Activated CD8-positive, alpha-beta memory T cell treated with anti-CD3 and anti-CD28 coated beads, Interleukin-2, amount 50 U/mL, for 48 hours (primary cell): ENCODE results near the gene PAGR1.
"Not testable (repeated sequence)": the region's sequence is repeated elsewhere in the genome, so short reads cannot be mapped to it uniquely, and the experiment has no call there.

ENCODE experiments used
- DNase-seq: peaks from one replicate; pipeline ENCODE4 v3.0.0-alpha.2; 2020

PAGR1 gene

DNA sequence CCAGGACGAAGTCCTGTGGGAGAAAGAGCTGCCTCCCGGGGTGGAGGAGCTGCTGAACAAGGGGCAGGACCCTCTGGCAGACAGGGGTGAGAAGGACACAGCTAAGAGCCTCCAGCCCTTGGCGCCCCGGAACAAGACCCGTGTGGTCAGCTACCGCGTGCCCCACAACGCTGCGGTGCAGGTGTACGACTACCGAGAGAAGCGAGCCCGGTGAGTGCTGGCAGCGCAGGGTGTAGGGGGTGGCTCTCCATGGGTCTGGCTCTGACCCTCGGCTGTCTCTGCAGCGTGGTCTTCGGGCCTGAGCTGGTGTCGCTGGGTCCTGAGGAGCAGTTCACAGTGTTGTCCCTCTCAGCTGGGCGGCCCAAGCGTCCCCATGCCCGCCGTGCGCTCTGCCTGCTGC is 25.7 kb downstream of the PAGR1 start:
- no peak for DNase-seq

DNA sequence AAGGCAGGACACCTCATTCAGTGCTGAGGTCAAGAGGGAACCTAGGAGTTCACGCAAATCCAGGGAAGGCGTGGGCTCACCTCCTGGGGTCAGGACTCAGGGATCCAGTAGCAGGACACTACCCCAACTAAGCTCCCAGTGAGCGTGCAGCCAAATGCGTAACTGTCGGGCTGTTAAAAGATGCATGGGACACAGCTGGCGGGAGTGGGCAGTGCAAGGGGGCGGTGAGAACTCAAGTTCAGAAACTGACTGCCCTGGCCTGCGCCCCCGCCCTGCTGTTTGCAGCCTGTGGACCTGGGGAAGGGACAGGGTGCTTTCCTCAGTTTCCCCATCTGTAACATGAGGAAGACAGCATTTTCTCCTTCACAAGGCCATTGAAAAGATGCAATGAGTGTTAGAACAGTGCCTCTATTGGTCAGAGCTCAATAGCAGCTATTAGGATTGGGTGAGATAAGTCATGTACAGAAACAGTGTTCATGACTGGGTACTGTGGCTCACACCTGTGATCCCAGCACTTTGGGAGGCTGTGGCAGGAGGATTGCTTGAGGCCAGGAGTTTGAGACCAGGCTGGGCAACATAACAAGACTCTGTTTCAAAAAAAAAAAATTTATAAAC is 26.9 kb downstream of the PAGR1 start:
- DNase-seq = no peak

DNA sequence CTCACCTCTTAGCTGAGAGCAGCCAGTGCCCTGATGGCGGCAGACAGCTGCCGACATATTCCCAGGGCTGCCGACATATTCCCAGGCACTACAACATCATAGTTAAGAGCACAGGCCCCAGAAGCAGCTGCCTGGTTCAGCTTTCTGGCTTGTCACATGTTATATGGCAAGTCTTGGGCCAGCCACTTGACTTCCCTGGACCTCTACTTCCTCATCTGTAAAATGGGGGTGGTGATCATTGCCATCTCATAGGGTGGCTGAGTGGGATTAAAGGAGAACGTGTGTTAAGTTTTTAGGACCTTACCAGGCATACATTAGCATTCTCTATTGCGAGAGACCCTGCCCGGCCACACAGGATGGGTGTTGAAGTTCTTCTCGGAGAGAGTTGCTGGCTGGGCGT is 28.0 kb downstream of the PAGR1 start:
- no peak for DNase-seq

DNA sequence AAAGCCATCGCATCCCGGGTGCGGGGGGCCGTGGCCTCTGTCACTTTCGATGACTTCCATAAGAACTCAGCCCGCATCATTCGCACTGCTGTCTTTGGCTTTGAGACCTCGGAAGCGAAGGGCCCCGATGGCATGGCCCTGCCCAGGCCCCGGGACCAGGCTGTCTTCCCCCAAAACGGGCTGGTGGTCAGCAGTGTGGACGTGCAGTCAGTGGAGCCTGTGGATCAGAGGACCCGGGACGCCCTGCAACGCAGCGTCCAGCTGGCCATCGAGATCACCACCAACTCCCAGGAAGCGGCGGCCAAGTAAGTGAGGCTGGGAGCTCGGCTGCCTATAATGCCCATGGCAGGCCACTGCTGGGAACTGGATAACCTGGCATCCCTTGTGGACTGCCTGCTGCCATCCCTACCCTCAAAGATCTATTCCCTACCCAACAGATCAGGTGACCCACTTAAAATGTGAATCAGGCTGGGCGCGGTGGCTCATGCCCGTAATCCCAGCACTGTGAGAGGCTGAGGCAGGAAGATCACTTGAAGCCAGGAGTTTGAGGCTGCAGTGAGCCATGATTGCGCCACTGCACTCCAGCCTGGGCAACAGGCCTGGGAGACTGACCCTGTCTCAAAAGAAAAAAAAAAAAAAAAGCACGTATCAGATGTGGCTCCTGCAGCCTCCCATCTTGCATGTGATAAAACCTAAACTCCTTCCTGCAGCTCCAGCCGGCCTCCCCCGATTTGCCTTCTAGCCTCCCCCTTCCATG is 28.8 kb downstream of the PAGR1 start:
- no peak for DNase-seq

DNA sequence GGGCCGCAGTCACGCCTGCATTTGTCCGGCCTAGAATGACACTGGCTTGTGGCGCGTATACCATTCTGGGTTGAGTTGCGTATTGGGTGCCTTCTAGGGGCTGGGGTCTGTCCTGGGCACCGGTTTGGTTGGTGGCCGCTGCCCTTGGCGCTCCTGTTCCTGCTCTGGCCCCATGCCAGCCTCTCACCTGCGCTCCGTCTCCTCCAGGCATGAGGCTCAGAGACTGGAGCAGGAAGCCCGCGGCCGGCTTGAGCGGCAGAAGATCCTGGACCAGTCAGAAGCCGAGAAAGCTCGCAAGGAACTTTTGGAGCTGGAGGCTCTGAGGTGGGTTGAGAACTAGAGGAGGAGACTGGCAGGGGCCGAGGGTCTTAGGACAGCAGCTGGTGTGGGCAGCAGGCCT is 29.7 kb downstream of the PAGR1 start:
- no peak for DNase-seq

DNA sequence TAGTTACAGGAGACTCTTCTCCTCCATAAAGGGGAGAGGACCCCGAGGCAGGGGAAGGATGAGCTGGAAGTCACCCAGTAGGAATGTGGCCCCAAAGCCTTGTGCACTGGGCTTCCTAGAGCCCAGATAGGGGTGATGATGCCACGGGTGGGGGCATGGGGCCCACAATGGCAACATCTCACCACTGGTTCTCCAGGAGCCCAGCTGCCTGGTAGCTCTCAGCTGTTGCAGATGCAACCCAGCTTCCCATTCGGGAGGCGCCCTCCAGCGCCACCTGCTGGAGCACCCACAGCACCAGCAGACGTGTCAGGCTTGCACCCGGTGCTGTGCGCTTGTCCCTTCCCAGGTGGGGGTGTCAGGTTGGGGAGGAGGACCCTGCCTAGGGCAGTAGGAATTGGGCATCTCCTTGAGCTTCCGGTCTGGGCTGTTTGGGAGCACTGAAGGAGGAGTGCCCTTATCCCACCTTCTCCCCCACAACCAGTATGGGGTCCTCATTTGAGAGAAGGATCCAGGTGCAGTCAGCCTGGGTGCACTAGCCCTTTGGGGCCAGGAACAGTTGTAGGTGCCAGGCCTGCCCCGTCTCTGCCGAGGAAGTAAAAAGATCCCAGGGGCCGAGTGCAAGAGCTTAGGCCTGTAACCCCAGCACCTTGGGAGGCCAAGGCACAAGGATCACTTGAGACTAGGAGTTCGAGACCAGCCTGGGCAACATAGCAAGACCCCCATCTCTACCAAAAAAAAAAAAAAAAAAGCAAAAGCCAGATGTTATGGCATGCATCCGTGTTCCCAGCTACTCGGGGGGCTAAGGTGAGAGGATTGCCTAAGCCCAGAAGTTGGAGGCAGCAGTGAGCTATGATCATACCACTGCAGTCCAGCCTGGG is 32.7 kb downstream of the PAGR1 start:
- peak; percentile 94 for DNase-seq

DNA sequence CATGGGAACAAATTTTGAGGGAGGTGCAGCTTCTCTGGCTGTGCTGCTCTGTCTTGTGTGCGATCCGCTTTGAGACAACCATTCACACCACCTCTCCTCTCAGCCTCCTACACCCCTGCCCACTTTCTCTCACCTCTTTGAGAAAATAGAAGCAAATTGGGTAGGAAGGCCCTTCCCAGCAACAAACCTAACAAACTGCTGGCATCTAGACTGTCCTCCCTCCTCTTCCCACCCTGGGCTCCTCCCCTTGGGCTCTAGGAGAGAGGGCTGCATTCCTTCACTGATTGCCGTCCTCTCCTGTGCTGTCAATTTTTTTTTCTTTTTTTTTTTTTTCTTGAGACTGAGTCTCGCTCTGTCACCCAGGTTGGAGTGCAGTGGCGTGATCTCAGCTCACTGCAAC is 33.6 kb downstream of the PAGR1 start:
- no peak for DNase-seq

DNA sequence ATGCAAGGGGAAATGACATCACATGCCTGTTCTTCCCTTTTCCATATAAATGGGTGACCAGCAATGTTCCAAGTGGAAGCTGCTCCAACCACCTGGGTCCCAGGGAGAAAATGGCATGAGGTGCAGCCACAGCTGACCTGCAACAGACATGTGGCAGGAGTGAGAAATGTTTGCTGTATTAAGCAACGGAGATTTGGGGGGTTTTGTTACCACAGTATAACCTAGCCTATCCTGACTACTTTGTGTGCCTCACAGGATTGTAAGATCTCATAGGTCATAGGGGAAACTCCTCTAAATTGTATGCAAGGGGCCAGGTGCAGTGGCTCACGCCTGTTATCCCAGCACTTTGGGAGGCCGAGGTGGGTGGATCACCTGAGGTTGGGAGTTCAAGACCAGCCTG is 35.0 kb downstream of the PAGR1 start:
- DNase-seq = no peak

DNA sequence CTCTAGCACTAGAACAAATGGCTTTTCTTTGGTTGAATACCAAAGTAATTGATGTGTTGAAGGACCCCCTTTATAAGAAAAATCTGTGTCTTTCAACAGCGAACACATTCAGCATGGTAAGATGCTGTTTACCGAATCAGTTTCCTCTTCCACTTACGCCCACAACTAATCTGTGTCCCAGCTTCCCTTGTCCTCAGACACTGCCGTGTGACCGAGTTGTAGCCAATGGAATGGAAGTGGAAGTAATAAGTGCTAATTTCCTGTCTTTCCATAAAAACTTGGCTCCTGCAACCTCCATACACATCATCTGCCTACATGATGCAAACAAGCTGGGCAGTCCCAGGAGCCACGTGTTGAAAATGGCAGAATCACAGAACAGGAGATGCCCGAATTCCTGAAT is 36.7 kb downstream of the PAGR1 start:
- DNase-seq = no peak

DNA sequence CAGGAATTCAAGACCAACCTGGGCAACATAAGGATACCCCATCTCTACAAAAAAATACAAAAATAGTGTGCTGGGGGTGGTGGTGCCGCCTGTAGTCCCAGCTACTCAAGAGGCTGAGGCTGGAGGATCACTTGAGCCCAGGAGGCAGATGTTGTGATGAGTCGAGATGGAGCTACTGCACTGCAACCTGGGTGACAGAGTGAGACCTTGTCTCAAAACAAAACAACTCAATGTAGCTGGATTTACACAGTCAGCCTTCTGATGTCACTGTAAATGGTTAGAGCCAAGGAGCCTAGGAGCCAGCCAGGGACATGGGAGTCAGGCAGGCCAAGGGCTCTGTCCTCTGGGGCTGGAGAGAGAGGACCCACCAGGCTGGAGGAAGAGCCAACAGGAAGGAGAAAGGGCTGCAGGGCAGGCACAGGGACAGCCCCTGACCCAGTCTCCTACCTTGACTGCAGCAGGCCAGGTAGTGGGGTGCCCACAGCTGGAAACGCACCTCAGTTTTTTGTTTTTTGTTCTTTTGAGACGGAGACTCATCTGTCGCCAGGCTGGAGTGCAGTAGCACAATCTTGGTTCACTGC is 38.7 kb downstream of the PAGR1 start:
- no peak for DNase-seq

DNA sequence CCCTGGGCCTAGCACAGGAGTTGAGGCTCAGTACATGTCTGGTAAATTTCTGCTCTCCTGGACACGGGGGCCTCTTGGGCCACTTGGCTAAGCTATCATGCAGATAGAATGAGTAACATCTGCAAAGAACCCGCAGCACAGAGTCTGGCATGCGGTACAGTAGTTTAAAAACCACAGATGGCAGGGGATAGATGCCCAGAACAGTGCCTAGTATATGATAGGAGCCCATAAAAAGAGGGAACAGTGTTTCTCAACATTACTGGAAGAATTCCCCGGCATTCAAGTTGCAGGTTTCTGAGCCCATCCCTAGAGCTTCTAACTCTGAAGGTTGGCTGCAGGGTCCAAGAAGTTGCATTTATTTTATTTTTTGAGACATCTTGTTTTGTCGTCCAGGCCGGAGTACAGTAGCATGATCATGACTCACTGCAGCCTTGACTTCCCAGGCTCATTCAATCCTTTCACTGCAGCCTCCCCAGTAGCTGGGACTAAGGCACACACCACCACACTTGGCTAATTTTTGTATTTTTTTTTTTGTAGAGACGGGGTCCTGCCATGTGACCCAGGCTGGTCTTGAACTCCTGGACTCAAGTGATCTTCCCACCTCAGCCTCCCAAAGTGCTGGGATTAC is 41.3 kb downstream of the PAGR1 start:
- no peak for DNase-seq

DNA sequence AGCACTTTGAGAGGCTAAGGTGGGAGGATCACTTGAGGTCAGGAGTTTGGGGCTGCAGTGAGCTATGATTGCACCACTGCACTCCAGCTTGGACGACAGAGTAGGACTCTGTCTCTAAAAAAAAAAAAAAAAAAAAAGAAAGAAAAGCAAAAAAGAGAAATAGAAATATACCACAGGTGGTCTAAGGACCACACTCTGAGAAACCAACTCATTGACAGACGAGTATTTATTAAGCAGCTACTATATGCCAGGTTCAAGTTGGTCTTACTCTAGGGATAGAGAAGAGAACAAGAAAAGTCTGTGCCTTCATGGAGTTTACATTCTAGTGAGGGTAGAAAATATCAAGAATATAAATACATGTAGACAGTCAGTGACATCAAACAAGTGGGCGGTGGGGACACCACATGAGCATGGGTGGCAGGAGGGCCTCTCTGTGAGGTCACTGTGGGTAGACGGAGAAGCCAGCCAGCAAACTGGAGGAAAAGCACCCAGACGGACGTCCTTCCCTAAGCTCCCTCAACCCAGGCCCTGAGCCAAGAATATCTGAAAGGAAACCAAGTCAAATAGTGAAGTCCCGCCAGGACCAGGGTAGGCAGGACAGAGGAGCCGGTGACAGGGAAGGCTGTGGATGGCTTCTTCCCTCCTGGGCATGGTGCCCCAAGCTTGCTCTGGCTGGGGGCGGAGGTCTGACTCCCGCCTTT is 42.3 kb downstream of the PAGR1 start:
- no peak for DNase-seq

DNA sequence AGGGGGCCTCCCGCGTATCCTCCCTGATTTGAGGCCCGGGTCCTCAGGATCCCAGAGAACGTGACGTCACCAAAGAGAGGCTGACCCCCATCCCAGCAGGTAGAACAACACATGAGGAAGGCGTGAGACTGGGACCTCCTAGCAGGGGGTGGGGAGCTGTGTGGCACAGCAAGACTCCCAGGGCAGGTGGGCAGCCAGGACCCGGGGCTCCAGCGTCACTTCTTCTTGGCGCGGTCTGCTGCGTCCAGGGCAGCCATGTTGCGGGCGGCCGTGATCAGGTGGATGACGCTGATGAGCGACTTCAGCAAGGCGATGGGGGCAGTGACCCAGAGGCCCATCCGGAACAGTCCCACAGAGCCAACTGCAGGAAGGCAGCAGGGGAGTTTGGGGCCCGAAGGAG is 43.0 kb downstream of the PAGR1 start:
- DNase-seq = no peak

DNA sequence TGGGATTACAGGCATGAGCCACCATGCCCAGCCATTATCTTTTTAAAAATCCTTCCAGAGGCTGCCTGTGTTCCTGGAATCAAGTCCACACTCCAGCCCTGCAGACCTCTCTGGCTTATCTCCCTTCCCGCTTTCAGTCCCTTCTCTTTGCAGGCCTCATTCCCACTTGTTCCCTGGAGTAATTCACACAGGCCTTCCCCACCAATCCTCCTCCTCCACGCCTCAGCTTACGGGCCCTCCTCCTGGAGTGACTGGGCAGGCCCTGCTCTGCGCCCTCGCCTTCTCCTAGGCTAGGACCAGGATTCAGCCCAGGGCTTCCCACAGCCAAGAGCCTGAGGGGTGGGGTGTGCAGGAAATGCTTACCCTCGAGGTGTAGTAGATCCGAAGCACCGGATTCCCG is 44.3 kb downstream of the PAGR1 start:
- no peak for DNase-seq

DNA sequence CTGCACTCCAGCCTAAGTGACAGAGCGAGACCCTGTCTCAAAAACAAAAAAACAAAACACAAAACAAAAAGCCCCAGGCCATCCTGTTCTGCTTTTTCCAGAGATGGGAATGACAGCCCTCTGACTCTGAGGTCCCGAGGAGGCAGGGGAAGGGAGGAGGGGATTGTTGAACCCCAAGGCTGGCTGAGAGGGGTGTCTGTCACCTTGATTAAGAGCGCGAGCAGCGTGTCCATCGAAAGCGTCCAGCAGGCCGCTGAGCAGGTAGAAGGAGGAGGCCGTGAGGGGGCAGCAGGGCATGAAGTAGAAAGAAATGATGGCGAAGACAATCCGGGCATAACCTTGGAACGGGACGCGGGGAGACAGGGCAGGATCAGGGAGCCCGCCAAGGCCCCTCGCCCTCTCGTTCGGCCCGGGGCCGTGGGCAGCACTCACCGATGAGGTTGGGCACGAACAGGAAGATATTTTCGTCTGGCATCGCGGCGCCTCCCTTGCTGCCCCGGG is 46.5 kb downstream of the PAGR1 start:
- DNase-seq = no peak

DNA sequence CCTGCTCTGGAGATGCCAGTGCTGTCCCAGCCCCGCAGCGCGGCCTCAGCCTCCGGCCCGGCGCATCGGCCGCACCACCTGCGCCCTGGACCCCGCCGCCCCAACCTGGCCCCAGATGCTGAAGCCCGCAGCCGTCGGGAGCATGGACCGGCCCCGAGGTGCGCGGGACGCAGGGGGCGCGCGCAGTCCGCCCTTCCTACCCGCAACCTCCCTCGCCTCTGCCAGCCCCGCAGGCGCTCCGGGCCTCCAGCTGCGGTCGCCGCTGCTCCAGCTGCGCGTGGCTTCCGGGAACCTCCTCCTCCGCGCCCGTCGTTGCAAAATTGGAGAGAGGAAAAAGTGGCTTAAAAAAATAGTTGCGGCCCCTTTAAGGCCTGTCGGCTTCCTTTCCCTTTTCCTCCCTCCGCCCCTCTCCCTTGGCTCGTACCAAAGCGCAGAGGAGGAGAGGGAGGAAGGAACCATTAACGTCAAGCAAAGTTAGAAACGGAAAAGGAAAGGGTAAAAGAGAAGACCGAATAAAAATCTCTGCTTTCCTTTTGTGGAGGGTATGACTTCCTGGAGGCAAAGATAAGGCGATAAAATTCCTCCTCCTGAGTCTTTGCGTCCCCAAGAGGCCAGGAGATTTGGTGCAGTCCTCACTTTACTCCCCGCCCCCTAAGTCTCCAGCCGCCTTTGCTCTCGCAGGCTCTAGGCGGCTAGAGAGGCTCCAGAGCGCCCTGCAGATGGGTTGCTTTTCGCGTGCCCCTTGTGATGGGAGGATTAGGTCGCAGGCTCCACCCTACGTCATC is 47.1 kb downstream of the PAGR1 start, which contains the start of gene CDIPT:
TSS of gene CDIPT (minus strand) at position 343 of the 785 bp plus-strand sequence. CDS start 369 bp downstream, outside the sequence.
- DNase-seq = peak; percentile 91

DNA sequence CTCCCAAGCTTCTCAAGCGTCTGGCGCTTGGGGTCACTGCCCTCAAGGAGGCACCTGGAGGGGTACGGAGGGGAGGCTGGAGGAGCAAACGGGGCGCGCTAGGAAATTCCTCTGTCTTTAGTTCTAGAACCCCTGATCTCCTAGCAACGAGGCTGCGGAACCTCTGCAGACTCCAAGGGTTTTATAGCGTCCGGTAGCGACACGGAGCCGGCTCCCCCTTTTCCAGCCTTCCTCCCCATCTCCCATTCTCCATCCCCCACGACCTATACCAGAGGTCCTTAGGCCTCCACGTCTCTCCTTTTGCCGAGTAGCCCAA is 47.7 kb downstream of the PAGR1 start:
- DNase-seq = no peak

DNA sequence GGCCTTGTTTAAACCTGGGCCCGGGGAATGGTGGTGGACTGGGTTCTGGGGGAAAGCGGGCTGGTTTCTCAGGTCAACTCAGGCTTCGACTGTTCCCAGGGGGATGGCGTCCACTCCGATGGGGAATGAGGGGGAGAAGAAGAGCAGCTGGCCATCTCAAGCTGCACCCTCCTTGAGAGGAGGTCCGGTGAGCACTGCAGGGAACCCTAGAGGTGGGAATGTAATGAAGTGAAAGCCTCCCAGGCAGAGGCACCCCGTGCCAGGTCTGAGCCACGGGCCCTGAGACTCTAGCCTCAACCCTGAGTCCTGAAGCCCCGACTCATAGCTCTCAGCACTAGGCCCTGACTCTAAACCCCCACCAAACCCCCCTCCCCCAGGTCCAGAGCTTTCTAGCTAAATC is 48.3 kb downstream of the PAGR1 start:
- DNase-seq = no peak

DNA sequence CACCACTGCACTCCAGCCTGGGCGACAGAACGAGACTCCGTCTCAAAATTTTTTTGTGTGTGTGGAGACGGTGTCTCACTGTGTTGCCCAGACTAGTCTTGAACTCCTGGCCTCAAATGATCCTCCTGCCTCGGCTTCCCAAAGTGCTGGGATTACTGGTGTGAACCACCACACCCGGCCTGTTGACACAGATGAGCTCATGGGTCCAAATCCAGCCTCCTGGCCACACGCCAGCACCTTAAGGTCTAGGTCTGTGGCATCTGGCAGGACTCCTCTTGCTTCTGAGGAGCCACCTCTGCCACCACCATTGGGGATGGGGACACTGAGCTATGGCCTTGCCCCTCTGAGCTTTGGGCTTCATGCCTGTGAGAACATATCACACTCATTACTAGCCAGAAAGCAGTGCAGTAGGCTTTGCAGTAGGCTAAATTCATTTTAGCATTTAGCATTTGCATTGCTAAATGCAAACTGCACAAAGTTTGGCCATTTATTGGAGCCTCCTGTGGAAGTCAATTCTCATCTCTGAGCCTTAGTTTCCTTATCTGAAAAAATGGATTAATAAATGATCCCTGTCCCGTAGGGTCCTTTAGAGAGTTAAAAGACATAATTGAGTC is 52.6 kb downstream of the PAGR1 start:
- DNase-seq = no peak

DNA sequence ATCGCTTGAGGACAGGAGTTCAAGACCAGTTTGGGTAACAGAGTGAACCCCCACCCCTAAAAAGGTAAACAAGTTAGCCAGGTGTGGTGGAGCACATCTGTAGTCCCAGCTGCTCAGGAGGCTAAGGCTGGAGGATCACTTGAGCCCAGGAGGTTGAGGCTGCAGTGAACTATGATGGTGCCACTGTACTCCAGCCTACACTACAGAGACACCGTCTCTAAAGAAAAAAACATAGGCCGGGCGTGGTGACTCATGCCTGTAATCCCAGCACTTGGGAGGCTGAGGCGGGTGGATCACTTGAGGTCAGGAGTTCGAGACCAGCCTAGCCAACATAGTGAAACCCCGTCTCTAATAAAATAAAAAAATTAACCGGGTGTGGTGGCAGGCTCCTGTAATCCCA is 53.1 kb downstream of the PAGR1 start:
- DNase-seq = not testable (repeated sequence)
